Kasumi-1 (cell line): ENCODE results near the gene TRIM66.
A peak's percentile ranks its signal among the peaks of the same experiment; 100 is the strongest.

Experiments
- DNase-seq, 2 experiments: peaks; one replicate each; lab custom pipeline; 2025; lab: John Stamatoyannopoulos, UW

Gene TRIM66

DNA sequence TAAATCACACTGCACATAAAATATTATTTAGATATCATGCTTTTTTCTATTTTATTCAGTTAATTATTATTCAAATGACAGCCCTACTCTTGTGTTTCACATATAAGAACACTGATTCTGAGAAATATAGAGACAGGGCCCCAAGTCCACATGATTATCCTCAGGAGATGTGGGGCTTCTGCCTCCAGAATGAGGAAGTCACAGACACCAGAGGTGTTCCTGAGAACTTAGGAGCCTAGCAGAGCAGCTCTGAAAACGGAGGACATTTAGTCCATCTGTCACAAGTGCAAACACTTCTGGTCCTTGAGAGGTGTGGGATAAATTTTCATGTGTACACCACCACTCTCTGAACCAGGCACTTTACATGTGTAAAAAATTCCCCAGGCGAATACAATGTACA lies 26.2 kb downstream of the TRIM66 start:
- DNase-seq = peak; percentile 3 to 23

DNA sequence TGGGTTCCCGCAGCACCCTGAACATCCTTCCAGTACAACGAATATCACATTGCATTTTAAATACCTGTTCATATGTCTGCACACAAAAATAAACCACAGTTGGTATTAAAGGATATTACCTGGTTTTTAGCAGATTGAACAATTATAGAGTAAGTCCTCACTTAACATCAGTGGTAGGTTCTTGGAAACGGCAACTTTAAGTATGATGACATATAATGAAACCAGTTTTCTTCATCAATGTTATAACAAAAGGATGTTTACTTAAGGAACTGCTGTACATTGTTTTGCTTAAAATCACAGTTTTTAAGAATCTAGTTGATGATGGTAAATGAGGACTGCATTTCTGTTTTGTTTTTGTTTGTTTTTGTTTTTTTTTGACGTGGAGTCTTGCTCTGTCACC lies 28.0 kb downstream of the TRIM66 start:
- DNase-seq = no peak

DNA sequence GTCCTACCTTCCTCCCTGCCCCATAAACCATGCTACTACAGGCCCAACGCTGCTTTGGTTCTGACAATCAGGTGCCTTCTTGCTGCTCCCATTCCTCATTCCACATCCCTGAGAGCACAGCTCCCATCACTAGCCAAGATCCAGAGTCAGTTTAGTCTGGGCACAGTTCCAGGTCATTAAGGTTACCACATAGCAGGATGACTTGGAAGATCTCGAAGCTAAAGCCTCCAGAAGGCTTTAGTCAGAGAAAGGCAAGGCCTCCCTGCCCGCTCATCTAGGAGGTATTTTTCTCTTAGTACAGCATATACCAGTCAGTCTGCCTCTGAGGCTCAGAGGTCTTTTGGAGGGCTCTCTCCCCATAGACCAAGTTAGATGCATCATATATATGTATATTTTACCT lies 30.3 kb downstream of the TRIM66 start:
- DNase-seq = no peak

- no peak for DNase-seq
Measured at GRCh38 chr11:8650401-8650990, 32.0 kb downstream of the TRIM66 start.

DNA sequence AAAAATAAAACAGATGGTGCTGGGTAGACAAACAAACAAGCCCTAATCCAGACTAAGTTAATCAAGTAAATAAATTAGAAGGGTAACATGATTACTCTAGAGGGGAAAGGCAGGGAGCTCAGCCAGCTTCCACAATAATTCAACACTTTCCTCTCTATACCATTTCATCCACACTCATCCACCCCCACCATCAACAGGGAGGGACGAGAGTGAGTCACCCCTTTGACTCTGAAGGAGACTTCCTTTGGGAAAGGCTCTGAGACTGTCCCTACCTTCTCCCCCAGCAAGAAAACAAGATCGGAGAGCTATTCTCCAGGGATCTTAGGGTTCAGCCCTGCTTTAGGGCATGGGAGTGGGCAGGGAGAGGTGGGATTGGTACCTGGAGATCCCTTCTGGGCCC lies 33.1 kb downstream of the TRIM66 start:
- DNase-seq = no peak

DNA sequence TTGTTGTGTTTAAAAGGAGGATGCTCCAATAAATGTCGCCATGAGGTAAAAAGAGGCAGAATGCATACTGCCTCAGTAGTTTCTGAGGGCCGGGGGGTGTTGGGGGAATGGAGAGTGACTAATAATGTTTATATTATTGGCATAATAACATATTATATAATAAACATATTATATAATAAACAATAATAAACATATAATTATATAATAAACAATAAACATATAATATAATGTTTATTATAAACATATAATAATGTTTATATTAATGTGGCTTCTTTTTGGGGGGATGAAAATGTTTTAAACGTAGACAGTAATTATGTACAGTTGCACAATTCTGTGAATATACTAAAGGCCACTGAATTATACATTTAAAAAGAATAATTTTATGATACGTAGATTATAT lies 35.6 kb downstream of the TRIM66 start:
- DNase-seq = no peak

GRCh38 chr11:8642196-8642841 lies 40.1 kb downstream of the TRIM66 start:
- no peak for DNase-seq

DNA sequence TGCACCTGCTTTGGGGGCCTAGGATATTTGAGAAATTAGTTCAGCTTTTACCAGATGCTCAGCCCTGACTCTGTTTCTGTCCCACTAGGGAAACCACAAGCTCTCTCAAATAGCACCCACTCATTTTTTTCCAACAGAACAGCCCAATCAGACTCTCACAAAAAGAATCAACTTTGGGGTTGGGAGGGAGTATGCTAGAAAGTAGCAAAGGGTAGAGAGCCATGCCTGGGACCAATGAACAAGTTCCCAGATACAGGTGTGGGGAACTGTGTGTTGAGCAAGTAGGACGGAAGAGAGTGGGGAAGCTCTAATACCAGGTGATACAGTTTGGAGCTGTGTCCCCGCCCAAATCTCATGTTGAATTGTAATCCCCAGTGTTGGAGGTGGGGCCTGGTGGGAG lies 41.1 kb downstream of the TRIM66 start:
- no peak for DNase-seq

- no peak for DNase-seq
Measured at GRCh38 chr11:8640267-8640906, 42.1 kb downstream of the TRIM66 start.

DNA sequence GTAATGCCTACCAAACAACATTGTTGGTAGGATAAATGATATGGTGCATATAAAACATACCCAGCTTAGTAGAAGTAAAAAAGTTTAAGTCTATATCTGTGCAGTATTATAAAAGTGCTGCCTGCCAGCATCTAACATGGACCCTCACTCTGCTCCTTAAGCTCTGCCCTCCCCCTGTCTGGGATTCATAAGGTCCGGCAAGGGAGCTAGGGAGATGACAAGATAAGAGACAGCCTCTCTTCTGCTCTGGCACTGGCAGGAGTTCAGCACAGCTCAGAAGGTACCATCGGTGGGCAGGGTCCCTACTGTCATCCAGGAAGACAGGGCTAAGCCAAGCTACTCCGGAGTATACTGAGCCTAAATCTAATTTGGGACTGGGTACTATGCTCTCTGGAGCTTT lies 42.8 kb downstream of the TRIM66 start:
- DNase-seq = no peak

- DNase-seq = no peak
Measured at GRCh38 chr11:8638300-8638699, 44.2 kb downstream of the TRIM66 start.

- no peak for DNase-seq
Measured at GRCh38 chr11:8636127-8636526, 46.3 kb downstream of the TRIM66 start.

GRCh38 chr11:8634498-8634897 lies 48.0 kb downstream of the TRIM66 start:
- no peak for DNase-seq

DNA sequence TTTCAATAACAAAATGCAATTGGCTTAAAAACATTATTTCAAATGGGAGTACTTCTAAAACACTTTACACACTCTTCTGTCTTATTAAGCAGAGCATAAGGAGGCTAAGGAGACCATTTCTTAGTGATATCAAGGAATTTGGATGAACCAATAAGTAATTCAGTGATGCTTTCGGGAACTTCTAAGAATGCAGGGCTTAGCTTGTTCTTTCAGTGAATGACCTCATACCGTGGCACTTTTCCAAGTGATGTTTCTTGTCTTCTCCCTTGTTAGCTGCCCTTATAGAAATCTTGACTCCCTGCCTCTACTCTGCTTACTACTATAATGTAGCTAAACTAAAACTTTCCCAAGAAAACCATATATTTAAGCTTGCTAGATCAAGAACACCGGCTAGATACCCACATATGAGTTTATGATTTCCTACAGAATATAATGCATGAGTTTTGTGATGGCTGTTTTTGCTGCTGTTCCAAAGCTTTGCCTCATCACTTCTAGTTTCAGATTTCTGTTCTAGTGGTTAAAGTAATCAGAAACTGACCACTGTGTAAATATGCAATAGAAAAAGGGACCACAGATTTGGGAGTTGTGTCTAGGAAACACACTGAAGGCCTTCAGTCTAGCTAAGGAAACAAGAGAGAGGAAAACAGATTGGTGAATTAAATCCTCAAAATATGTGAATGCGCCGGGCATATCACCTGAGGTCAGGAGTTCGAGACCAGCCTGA lies 50.9 kb downstream of the TRIM66 start:
- DNase-seq = no peak

- DNase-seq = no peak
Measured at GRCh38 chr11:8624698-8625097, 57.8 kb downstream of the TRIM66 start.

- no peak for DNase-seq
Measured at GRCh38 chr11:8621147-8621546, 61.3 kb downstream of the TRIM66 start.

DNA sequence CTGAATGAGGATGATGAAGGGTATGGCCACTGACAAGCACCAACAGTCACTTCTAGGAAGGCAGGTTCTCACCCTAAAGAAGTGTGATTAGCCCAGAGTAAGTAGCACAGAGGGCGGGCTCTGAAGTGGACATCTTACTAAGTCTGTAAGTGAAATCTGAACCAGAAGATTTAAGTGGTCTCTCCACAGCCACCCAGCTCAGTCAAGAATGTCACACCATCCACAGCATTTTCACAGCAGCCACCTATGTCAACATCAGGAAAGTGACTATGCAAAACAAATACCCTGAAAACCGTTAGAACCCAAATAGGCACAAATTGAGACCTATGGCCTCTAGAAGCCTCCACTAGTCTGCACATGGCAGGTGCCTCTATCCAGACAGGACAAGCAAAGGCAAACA lies 65.4 kb downstream of the TRIM66 start:
- no peak for DNase-seq

- no peak for DNase-seq
Measured at GRCh38 chr11:8615291-8616032, 67.0 kb downstream of the TRIM66 start.

GRCh38 chr11:8614497-8614896 lies 68.0 kb downstream of the TRIM66 start:
- no peak for DNase-seq

GRCh38 chr11:8613036-8613435 lies 69.4 kb downstream of the TRIM66 start:
- peak; percentile 30 to 44 for DNase-seq

- no peak for DNase-seq
Measured at GRCh38 chr11:8612522-8612921, 69.9 kb downstream of the TRIM66 start.

DNA sequence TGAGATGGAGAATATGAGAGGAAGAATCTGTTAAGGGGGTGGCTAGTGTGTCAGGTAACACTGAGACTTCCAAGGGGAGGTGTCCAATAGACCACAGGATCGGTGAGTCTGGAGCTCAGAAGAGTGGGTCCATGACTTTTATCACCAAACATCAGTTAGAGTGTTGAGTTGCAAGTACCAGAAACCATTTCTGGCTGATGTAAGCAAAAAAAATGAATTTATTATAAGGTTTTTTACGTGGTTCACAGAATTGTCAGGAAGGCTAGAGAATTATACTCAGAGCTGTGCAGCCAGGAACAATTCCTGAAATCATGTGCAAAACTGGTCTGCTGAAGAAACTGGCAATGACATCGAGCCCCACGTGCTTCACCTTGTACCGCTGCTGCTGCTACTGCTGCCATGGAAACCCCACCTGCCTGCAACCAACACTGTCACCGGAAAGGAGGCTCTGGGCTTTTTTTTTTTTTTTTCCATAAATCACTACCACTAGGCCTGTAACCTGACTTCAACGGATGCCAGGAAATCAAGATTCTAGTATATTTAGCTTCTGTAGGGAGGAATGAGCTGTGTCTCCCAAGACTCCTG lies 71.8 kb downstream of the TRIM66 start:
- DNase-seq = no peak
